Lower lobe of right lung (tissue), 2 donors: ENCODE measurements around the gene CCDC40. TPM values are rescaled to one million over a fixed set of nuclear protein-coding genes. Genes with fewer than 3 reads are reported as not detected.

Experiments used
- ATAC-seq, 2 donors: fragments of 200-7000 bp; cut with Tn5 transposase; one replicate each; pipeline ENCODE4 v1.9.1; 2020 to 2022; ENCODE audit warnings: mild to moderate bottlenecking in 2 of 2, moderate library complexity in 2 of 2
- DNase-seq: peaks from one replicate; pipeline ENCODE4 v3.0.0-alpha.2; 2020
- H3K27ac ChIP-seq: fragments of 200-600 bp; one replicate; pipeline ENCODE4 v1.8.0; 2022
- H3K27me3 ChIP-seq: fragments of 200-600 bp; one replicate; pipeline ENCODE4 v1.8.0; 2022; ENCODE audit warnings: low read depth
- H3K36me3 ChIP-seq: fragments of 200-600 bp; one replicate; pipeline ENCODE4 v1.8.0; 2022; ENCODE audit warnings: mild to moderate bottlenecking
- H3K4me1 ChIP-seq: fragments of 200-600 bp; one replicate; pipeline ENCODE4 v1.8.0; 2022
- H3K4me3 ChIP-seq: fragments of 200-600 bp; one replicate; pipeline ENCODE4 v1.8.0; 2022; ENCODE audit warnings: mild to moderate bottlenecking
- H3K9me3 ChIP-seq: fragments of 200-600 bp; one replicate; pipeline ENCODE4 v1.8.0; 2022
- intact Hi-C: fragments of 100-400 bp; cut with DNase I; formaldehyde crosslinking; loops from one replicate; pipeline ENCODE4 v1.11.0; 2022
- total RNA-seq: library from RNA; stranded (reverse); fragmentation: NEBNext Ultra II Directional; extraction: Animal tissue kit (Norgen Biotek cat#: 25700); gene quantifications from one replicate; pipeline ENCODE4 v1.2.1, GENCODE V29; 2021
- TF ChIP-seq, protein P1 (sequence below): fragments of 200-600 bp; IDR thresholded peaks from one replicate; pipeline ENCODE4 v1.8.0; 2022; ENCODE audit warnings: antibody characterized with exemption, mild to moderate bottlenecking
- donor health status: DM: no; HTN: yes; CAD: no; lungs with severe emphysema.

CCDC40 gene
- total RNA-seq, 1 donor from 2014 or later = 14.1 TPM

- intact Hi-C loops = no loop called here
- H3K27me3 ChIP-seq = no peaks in the 10 kb centered on the region
- peaks cover 18% of the 10 kb centered on the region for H3K4me1 ChIP-seq
- H3K27ac ChIP-seq = no peak overlapping the region
- peaks cover 12% of the 10 kb centered on the region for H3K36me3 ChIP-seq
- TF ChIP-seq, protein P1, sequence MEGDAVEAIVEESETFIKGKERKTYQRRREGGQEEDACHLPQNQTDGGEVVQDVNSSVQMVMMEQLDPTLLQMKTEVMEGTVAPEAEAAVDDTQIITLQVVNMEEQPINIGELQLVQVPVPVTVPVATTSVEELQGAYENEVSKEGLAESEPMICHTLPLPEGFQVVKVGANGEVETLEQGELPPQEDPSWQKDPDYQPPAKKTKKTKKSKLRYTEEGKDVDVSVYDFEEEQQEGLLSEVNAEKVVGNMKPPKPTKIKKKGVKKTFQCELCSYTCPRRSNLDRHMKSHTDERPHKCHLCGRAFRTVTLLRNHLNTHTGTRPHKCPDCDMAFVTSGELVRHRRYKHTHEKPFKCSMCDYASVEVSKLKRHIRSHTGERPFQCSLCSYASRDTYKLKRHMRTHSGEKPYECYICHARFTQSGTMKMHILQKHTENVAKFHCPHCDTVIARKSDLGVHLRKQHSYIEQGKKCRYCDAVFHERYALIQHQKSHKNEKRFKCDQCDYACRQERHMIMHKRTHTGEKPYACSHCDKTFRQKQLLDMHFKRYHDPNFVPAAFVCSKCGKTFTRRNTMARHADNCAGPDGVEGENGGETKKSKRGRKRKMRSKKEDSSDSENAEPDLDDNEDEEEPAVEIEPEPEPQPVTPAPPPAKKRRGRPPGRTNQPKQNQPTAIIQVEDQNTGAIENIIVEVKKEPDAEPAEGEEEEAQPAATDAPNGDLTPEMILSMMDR = peak; percentile 98
- ATAC-seq (peak; percentile 54 to 60), DNase-seq (no peak)
- peak overlapping the region; percentile 15 for H3K4me3 ChIP-seq
- H3K9me3 ChIP-seq = no peaks in the 10 kb centered on the region
Observed at GRCh38 chr17:80005360-80006338, 30.8 kb upstream of the CCDC40 start.

DNA sequence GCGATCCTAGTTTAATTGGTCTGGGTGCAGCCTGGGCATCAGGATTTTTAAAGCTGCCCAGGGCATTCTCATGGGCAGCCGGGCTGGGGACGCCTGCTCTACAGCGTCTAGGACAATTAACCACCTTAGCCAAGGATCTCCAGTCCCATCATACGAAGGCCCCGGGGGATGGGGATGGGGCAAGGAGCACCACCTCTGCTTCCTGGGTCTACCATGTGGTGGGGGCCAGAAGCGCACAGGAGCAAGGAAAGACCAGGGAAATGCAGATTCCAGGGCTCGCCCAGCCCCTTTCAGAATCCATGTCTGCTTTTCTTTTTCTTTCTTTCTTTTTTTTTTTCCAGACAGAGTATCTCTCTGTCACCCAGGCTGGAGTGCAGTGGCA, 30.1 kb upstream of the CCDC40 start:
- TF ChIP-seq, protein P1 = no peak
- no peak for ATAC-seq
- DNase-seq = no peak
- H3K4me3 ChIP-seq = no peak overlapping the region
- intact Hi-C loops = no loop called here
- no peaks in the 10 kb centered on the region for H3K9me3 ChIP-seq
- H3K27me3 ChIP-seq = no peaks in the 10 kb centered on the region
- peaks cover 15% of the 10 kb centered on the region for H3K36me3 ChIP-seq
- H3K27ac ChIP-seq = no peak overlapping the region
- H3K4me1 ChIP-seq = peaks cover 18% of the 10 kb centered on the region

GRCh38 chr17:80006811-80007752, 29.4 kb upstream of the CCDC40 start:
- ATAC-seq (no peak), DNase-seq (no peak)
- intact Hi-C loops = no loop called here
- no peaks in the 10 kb centered on the region for H3K27me3 ChIP-seq
- peaks cover 15% of the 10 kb centered on the region for H3K36me3 ChIP-seq
- no peak overlapping the region for H3K4me3 ChIP-seq
- no peak overlapping the region for H3K27ac ChIP-seq
- TF ChIP-seq, protein P1 = no peak
- peaks cover 18% of the 10 kb centered on the region for H3K4me1 ChIP-seq
- no peaks in the 10 kb centered on the region for H3K9me3 ChIP-seq

- ATAC-seq = no peak
- Histone ChIP-seq H3K4me1 (peaks cover 18% of the 10 kb centered on the region), H3K9me3 (no peaks in the 10 kb centered on the region), H3K27me3 (no peaks in the 10 kb centered on the region), H3K36me3 (peaks cover 20% of the 10 kb centered on the region), H3K27ac (no peak overlapping the region), H3K4me3 (no peak overlapping the region)
- TF ChIP-seq, protein P1 = no peak
- intact Hi-C loops = no loop called here
- no peak for DNase-seq
Observed at GRCh38 chr17:80007939-80008338, 28.5 kb upstream of the CCDC40 start.

DNA sequence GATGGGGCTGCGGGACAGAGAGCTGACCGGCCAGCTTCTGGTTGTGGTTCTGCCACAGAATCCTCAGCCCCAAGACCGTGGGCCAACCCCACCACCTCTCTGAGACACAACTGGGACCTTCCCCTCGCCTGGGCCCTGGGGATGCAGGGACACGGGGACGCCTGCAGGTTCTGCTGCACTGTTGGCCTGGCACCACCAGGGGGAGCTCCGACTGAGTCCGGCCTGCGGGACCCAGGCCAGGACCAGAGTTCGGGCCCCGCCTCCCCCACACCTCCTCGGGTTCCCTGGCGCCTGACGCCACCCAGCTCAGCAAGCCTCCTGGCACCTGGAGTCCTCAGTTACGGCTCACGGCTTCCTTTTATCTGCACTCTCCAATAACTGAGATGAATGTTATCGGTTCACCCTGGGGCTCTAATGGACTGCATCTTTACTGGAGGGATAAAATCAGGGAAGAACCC, 28.0 kb upstream of the CCDC40 start:
- H3K9me3 ChIP-seq = no peaks in the 10 kb centered on the region
- no peak overlapping the region for H3K27ac ChIP-seq
- intact Hi-C loops = no loop called here
- DNase-seq = peak; percentile 90
- H3K27me3 ChIP-seq = no peaks in the 10 kb centered on the region
- H3K4me3 ChIP-seq = no peak overlapping the region
- ATAC-seq = peak; percentile 91 to 93
- TF ChIP-seq, protein P1 = peak; percentile 97
- peaks cover 25% of the 10 kb centered on the region for H3K36me3 ChIP-seq
- peaks cover 18% of the 10 kb centered on the region for H3K4me1 ChIP-seq
